ENCODE measurements around the gene KCNJ6. TPM values are rescaled to one million over a fixed set of nuclear protein-coding genes. Genes with fewer than 3 reads are reported as not detected.

The KCNJ6 gene
- total and polyA plus RNA-seq, 8 donors, result 0.28 to 1.9 (median 0.55) TPM

GRCh38 chr21:37684115-37684493 lies 232.2 kb downstream of the KCNJ6 start:
- ATAC-seq (no peak), DNase-seq (no peak), FAIRE-seq (no peak)
- Histone ChIP-seq H3K9me3 (no peaks in the 10 kb centered on the region), H3K27me3 (no peaks in the 10 kb centered on the region), H3K27ac (no peak overlapping the region), H3K36me3 (no peaks in the 10 kb centered on the region), H3K4me3 (no peak overlapping the region), H3K4me1 (no peaks in the 10 kb centered on the region)
- 89 to 94% methylated on average over 5 of the region's 5 CpGs for WGBS, 2 donors
- intact Hi-C loops (cut with DNase I), result no loop called here
- TF ChIP-seq CTCF (IDR thresholded peaks at IDR 0.05), result no peak

GRCh38 chr21:37683396-37684114 lies 232.7 kb downstream of the KCNJ6 start:
- no peak for DNase-seq
- ATAC-seq, result no peak
- TF ChIP-seq CTCF (IDR thresholded peaks at IDR 0.05), result no peak
- intact Hi-C loops (cut with DNase I), result no loop called here
- no peaks in the 10 kb centered on the region for H3K27me3 ChIP-seq
- no peak overlapping the region for H3K4me3 ChIP-seq
- FAIRE-seq, result no peak
- no peaks in the 10 kb centered on the region for H3K9me3 ChIP-seq
- H3K4me1 ChIP-seq, result no peaks in the 10 kb centered on the region
- no peaks in the 10 kb centered on the region for H3K36me3 ChIP-seq
- H3K27ac ChIP-seq, result no peak overlapping the region
- 50 to 56% methylated on average over 8 of the region's 8 CpGs for WGBS, 2 donors

- FAIRE-seq (no peak), DNase-seq (no peak)
- intact Hi-C loops (cut with DNase I), result no loop called here
These were observed 233.3 kb downstream of the KCNJ6 start for GRCh38 chr21:37682966-37683365.

DNA sequence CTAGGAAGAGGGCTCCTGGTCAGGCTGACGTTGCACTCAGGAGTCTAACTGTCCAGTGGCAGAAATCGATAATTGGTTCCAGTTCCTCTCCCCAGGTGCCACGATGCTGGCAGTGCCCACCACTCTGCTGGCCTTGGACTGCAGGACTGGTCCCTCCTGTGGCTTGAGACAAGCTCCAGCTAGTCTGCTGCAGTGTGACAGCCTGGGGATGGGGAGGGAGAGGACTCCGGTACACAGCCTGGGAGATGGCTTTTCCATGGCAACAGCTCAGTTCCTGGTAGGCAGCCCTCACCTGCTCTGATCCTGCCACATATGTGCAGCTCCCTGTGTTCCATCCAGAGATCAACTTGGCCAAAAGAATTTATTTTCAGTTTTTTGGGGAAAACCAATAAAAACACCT lies 239.3 kb downstream of the KCNJ6 start:
- Histone ChIP-seq H3K4me1 (no peaks in the 10 kb centered on the region), H3K9me3 (no peaks in the 10 kb centered on the region), H3K27me3 (no peaks in the 10 kb centered on the region), H3K4me3 (no peak overlapping the region), H3K27ac (no peak overlapping the region), H3K36me3 (no peaks in the 10 kb centered on the region)
- FAIRE-seq (no peak), ATAC-seq (no peak), DNase-seq (no peak)
- intact Hi-C loops (cut with DNase I), result no loop called here
- 70 to 80% methylated on average over 4 of the region's 4 CpGs for WGBS, 2 donors
- TF ChIP-seq CTCF (IDR thresholded peaks at IDR 0.05), result no peak

More at GRCh38 chr21:37682966-37683365, 233.3 kb downstream of the KCNJ6 start:
- no peak for TF ChIP-seq CTCF (IDR thresholded peaks at IDR 0.05)
- WGBS, 2 donors, result 72 to 79% methylated on average over 6 of the region's 6 CpGs
- H3K36me3 ChIP-seq, result no peaks in the 10 kb centered on the region
- no peak overlapping the region for H3K27ac ChIP-seq
- H3K4me1 ChIP-seq, result no peaks in the 10 kb centered on the region
- H3K4me3 ChIP-seq, result no peak overlapping the region
- ATAC-seq, result no peak
- no peaks in the 10 kb centered on the region for H3K27me3 ChIP-seq
- H3K9me3 ChIP-seq, result no peaks in the 10 kb centered on the region

GRCh38 chr21:37675202-37675801 lies 241.0 kb downstream of the KCNJ6 start:
- H3K27me3 ChIP-seq, result no peaks in the 10 kb centered on the region
- no peak overlapping the region for H3K27ac ChIP-seq
- H3K9me3 ChIP-seq, result no peaks in the 10 kb centered on the region
- peak; percentile 86 to 93 (median 90) for TF ChIP-seq CTCF (IDR thresholded peaks at IDR 0.05)
- peak; percentile 15 to 91 (median 61) for DNase-seq
- intact Hi-C loops (cut with DNase I), result no loop called here
- H3K36me3 ChIP-seq, result no peaks in the 10 kb centered on the region
- WGBS, 2 donors, result 11 to 13% methylated on average over 35 of the region's 35 CpGs
- no peak for FAIRE-seq
- no peaks in the 10 kb centered on the region for H3K4me1 ChIP-seq
- H3K4me3 ChIP-seq, result no peak overlapping the region
- ATAC-seq, result peak; percentile 66 to 90 (median 88)

Measured in pancreas (tissue), 10 donors.